ENCODE measurements around the gene IL20RA.

DNA sequence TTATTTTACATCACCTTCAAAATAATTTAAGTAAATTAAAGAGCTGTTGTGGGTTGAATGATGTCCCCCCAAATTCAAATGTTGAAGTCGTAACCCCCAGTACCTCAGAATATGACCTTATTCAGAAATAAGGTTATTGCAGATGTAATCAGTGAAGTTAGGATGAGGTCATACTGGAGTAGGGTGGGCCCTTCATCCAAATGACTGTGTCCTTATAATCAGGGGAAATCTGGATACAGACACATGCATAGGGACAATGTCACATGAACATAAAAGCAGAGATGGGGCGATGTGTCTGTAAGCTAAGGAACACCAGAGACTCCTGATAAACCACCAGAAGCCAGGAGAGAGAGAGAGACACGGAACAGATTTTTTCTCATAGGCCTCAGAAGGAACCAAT is 13.3 kb upstream of the IL20RA start:
- TF ChIP-seq, protein P1, sequence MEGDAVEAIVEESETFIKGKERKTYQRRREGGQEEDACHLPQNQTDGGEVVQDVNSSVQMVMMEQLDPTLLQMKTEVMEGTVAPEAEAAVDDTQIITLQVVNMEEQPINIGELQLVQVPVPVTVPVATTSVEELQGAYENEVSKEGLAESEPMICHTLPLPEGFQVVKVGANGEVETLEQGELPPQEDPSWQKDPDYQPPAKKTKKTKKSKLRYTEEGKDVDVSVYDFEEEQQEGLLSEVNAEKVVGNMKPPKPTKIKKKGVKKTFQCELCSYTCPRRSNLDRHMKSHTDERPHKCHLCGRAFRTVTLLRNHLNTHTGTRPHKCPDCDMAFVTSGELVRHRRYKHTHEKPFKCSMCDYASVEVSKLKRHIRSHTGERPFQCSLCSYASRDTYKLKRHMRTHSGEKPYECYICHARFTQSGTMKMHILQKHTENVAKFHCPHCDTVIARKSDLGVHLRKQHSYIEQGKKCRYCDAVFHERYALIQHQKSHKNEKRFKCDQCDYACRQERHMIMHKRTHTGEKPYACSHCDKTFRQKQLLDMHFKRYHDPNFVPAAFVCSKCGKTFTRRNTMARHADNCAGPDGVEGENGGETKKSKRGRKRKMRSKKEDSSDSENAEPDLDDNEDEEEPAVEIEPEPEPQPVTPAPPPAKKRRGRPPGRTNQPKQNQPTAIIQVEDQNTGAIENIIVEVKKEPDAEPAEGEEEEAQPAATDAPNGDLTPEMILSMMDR (IDR thresholded peaks at IDR 0.05) = no peak
- TF ChIP-seq POLR2A (IDR thresholded peaks at IDR 0.05) = no peak
